Measurements from ENCODE around the gene SIKE1.
"Not testable (repeated sequence)": the region's sequence is repeated elsewhere in the genome, so short reads cannot be mapped to it uniquely, and the experiment has no call there.

SIKE1 gene

DNA sequence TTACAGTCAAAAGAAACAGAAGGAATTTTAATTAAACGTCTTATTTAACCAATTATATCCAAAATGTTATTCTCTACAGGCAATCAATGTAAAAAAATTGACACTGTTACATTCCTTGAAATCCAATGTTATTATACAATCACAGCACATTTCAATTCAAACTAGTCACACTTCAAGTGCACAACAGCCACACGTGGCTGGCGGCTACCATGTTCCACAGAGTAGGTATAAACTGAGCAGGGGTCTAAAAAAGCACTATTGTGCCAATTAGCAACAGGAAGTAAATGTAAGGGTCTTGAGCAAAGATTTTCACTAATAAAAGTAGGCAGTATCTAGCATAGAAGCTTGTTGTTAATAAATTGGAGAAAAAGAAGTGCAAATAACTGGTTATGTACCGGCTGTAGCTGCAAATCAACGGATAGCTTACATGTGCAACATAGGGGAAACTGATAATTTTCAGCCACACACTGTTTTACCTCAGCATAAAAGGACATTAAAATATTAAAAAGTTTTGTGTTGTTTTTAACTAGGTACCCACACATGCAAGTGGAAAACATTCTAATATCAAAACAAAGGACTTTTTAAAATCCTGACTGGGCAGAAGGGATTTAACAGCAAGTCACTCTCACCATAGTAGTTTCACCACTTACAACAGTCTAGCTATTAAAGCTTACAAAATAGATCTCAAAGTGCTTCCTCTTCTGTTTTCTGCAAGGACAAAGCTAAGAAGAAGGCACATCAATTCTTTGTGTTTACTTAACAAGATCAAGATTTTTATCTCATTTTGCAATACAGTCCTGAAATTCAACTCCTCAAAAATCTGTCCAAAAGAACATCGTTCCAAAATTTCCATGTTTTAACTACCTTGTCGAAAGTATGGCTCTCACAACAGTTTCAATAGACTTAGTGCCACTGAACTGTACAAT lies 25.2 kb downstream of the SIKE1 start:
- DNase-seq: no peak

- not testable (repeated sequence) for DNase-seq
Measured at GRCh38 chr1:114753702-114754101, 26.8 kb downstream of the SIKE1 start.

GRCh38 chr1:114753143-114753542 lies 27.3 kb downstream of the SIKE1 start:
- no peak for DNase-seq

DNA sequence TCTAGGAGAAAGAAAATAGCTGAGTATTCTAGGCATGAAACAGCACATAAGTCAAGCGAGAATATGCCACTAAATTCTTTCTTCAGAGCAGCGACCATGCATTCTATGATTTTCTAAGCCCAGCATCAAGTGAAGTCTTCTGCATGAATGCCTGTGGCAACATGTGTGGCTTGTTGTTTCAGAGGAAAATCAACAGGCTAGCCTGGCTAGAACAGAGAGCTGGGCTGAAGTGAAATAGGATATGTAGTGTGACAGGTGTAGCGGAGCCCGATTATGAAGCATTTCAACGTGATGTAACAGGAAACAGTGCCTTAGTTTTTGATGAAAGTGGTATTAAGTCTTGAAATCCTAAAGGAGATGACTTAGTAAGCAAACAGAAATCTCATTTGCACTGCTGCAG lies 29.7 kb downstream of the SIKE1 start:
- DNase-seq: no peak

DNA sequence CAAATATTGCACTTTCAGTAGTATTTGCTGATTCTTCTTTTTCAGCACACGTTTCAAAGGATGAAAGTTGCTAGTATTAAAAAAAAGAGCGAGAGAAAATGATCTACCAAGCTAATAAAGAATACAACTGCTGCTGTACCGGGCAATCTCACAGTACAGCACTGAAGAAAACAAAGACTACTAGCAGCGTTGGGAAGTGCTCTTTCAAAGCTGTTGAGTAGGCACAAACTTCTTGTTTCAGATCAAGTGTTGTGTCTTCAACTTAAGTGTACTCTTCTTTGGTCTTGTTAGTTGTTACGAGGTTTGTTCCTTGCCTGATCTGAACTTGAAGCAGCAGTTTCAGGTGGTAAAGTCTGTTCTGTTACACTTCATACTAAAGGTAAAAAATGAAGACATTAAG lies 30.6 kb downstream of the SIKE1 start:
- DNase-seq: no peak

GRCh38 chr1:114746450-114747121 lies 33.9 kb downstream of the SIKE1 start:
- DNase-seq: no peak

- DNase-seq: no peak
Measured at GRCh38 chr1:114745291-114745690, 35.2 kb downstream of the SIKE1 start.

DNA sequence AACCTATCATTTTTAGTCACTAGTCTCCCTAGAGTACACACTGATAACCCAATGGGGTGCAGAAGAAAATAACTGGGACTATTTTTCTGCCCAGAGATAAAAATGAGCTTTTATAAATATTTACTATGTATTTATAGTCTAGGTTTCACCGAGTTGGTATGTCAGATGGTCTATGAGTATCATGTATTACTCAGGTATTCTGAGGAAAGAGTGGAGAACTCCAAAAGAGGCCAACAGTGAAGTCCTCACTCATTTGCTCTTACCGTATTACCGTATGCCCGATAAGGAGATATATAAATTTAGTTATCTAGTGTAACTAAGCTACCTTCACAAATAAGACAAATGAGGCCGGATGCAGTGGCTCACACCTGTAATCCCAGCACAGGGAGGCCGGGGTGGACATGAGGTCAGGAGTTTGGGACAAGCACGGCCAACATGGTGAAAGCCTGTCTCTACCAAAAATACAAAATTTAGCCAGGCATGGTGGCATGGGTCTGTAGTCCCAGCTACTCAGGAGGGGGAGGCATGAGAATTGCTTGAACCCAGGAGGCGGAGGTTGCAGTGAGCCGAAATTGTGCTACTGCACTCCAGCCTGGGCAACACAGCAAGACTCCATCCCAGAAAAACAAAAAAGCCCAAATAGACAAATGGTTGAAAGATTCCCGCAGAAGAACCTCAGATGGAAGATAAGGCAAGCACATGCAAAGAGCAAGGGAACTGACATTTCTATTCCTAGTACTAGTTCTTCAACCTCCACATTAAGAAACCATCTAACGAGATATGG lies 38.3 kb downstream of the SIKE1 start:
- no peak for DNase-seq

GRCh38 chr1:114740331-114740730 lies 40.2 kb downstream of the SIKE1 start:
- DNase-seq: no peak

- no peak for DNase-seq
Measured at GRCh38 chr1:114737314-114737849, 43.1 kb downstream of the SIKE1 start.

- no peak for DNase-seq
Measured at GRCh38 chr1:114735479-114735878, 45.0 kb downstream of the SIKE1 start.

DNA sequence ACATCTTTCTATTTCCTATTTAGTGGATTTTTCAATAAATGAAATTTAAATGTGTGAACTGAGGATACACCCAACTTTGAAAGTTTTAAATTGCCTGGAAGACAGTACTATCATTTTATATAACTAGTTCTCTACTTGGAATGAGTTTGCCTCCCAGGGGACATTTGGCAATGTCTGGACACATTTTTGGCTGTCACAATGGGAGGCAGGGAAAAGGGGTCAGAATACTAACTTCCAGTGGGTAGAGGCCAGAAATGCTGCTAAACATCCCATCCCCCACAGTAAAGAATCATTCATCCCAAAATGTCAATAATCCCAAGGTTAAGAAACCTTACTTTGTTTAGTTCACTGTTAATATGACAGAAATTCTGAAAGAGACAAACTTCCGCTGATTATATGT lies 50.7 kb downstream of the SIKE1 start:
- no peak for DNase-seq

DNA sequence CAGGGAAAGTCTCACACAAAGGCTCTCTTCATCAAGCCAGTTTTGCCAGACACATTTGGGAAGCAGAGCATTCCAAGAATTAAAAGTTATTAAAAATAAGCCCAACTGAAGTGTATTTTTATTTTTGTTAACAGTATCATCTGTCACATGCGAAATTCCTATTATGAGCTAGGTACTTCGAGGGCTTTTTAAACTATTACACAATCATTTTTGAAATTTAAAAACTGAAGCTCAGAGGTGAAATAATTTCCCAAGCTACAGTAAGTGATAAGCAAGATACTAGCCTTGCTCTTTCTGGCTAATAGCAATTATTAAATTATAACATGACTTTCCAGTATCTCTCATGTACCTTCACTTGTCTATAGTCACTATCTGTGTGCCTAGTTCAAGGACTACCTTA lies 51.9 kb downstream of the SIKE1 start:
- DNase-seq: no peak

- no peak for DNase-seq
Measured at GRCh38 chr1:114725230-114725629, 55.3 kb downstream of the SIKE1 start.

GRCh38 chr1:114723915-114724314 lies 56.6 kb downstream of the SIKE1 start:
- no peak for DNase-seq

- no peak for DNase-seq
Measured at GRCh38 chr1:114723457-114723856, 57.0 kb downstream of the SIKE1 start.

GRCh38 chr1:114720492-114720891 lies 60.0 kb downstream of the SIKE1 start:
- DNase-seq: no peak

Data from kidney glomerular epithelial cell (primary cell).